GM23338 (cell line): ENCODE measurements around the gene DACH1. TPM values are rescaled to one million over a fixed set of nuclear protein-coding genes. Genes with fewer than 3 reads are reported as not detected.

Experiments
- ATAC-seq: fragments of 200-7000 bp; cut with Tn5 transposase; 3 replicates; pipeline ENCODE4 v1.9.1; 2020
- DNase-seq: peaks from one replicate; pipeline ENCODE4 v3.0.0-alpha.2; 2015; ENCODE audit warnings: low spot score
- H2AFZ ChIP-seq: fragments of 200-600 bp; sonication (generic); 2 replicates; pipeline ENCODE4 v1.8.0; 2016; ENCODE audit warnings: antibody characterized with exemption, mild to moderate bottlenecking, moderate library complexity
- H3F3A ChIP-seq: fragments of 200-600 bp; sonication (generic); replicated peaks from 2 replicates; pipeline ENCODE4 v1.8.0; 2017; ENCODE audit warnings: antibody characterized with exemption, mixed run types, low read depth
- H3K27ac ChIP-seq: fragments of 200-600 bp; sonication (generic); 2 replicates; pipeline ENCODE4 v1.6.1; 2016; ENCODE audit warnings: low read depth
- H3K27me3 ChIP-seq: fragments of 200-600 bp; sonication (generic); 2 replicates; pipeline ENCODE4 v1.8.0; 2016; ENCODE audit warnings: mild to moderate bottlenecking, mixed run types, moderate library complexity; ENCODE audit not compliant: insufficient read depth
- H3K36me3 ChIP-seq: fragments of 200-600 bp; sonication (generic); 2 replicates; pipeline ENCODE4 v1.8.0; 2016; ENCODE audit warnings: mild to moderate bottlenecking; ENCODE audit not compliant: insufficient read depth
- H3K4me1 ChIP-seq: fragments of 200-600 bp; sonication (generic); 2 replicates; pipeline ENCODE4 v1.8.0; 2016; ENCODE audit warnings: mild to moderate bottlenecking, moderate library complexity; ENCODE audit not compliant: insufficient read depth
- H3K4me2 ChIP-seq: fragments of 200-600 bp; sonication (generic); 2 replicates; pipeline ENCODE4 v1.7.1; 2017; ENCODE audit warnings: mixed run types
- H3K4me3 ChIP-seq: fragments of 200-600 bp; sonication (generic); 2 replicates; pipeline ENCODE4 v1.6.1; 2016; ENCODE audit warnings: mixed run types
- H3K79me2 ChIP-seq: fragments of 200-600 bp; sonication (generic); replicated peaks from 2 replicates; pipeline ENCODE4 v1.8.0; 2017; ENCODE audit warnings: mild to moderate bottlenecking; ENCODE audit not compliant: insufficient read depth
- H3K9me2 ChIP-seq: fragments of 200-600 bp; sonication (generic); 2 replicates; pipeline ENCODE4 v1.8.0; 2017; ENCODE audit not compliant: insufficient read depth
- H4K20me1 ChIP-seq: fragments of 200-600 bp; sonication (generic); replicated peaks from 2 replicates; pipeline ENCODE4 v1.8.0; 2017; ENCODE audit warnings: mild to moderate bottlenecking; ENCODE audit not compliant: insufficient read depth
- H3K27ac Mint-ChIP-seq: 2 replicates; pipeline ENCODE4 v1.8.0; 2020; ENCODE audit warnings: inconsistent platforms, mild to moderate bottlenecking, moderate library complexity, mixed read lengths
- H3K27me3 Mint-ChIP-seq: 3 replicates; pipeline ENCODE4 v1.8.0; 2022; ENCODE audit warnings: low read depth, mild to moderate bottlenecking, moderate library complexity, mixed read lengths, inconsistent platforms; ENCODE audit not compliant: insufficient read depth, poor library complexity
- H3K36me3 Mint-ChIP-seq: 3 replicates; pipeline ENCODE4 v1.8.0; 2021; ENCODE audit warnings: low read depth, mild to moderate bottlenecking, inconsistent platforms, moderate library complexity, mixed read lengths
- H3K4me1 Mint-ChIP-seq: 3 replicates; pipeline ENCODE4 v1.8.0; 2020; ENCODE audit warnings: mild to moderate bottlenecking, inconsistent platforms, mixed read lengths
- H3K4me3 Mint-ChIP-seq: 3 replicates; pipeline ENCODE4 v1.8.0; 2021; ENCODE audit warnings: moderate library complexity, mild to moderate bottlenecking, inconsistent platforms, mixed read lengths
- H3K9me3 Mint-ChIP-seq: 3 replicates; pipeline ENCODE4 v1.8.0; 2020; ENCODE audit warnings: moderate library complexity, mild to moderate bottlenecking, inconsistent platforms, mixed read lengths
- EZH2phosphoT487 ChIP-seq: fragments of 200-600 bp; sonication (generic); IDR thresholded peaks from one replicate; pipeline ENCODE4 v1.8.1; 2018; ENCODE audit warnings: antibody characterized with exemption; ENCODE audit not compliant: unreplicated experiment
- JUNB ChIP-seq: IDR thresholded peaks from one replicate; pipeline ENCODE4 v1.6.1; 2016; ENCODE audit warnings: antibody characterized with exemption; ENCODE audit not compliant: unreplicated experiment
- REST ChIP-seq: IDR thresholded peaks from one replicate; pipeline ENCODE4 v1.6.1; 2018; ENCODE audit warnings: antibody characterized with exemption; ENCODE audit not compliant: unreplicated experiment
- ZNF462 ChIP-seq: fragments of 250-450 bp; sonication (Bioruptor Pico); IDR thresholded peaks from 2 replicates; pipeline ENCODE4 v1.5.0; 2020; ENCODE audit warnings: mild to moderate bottlenecking, moderate library complexity
- polyA plus RNA-seq: library from polyadenylated mRNA; unstranded; fragments of >200 nt; fragmentation: Nextera tagmentation; extraction: Ambion mirVana; gene quantifications from 2 replicates; pipeline ENCODE4 v1.2.1, GENCODE V29; 2016
- total RNA-seq: library from RNA; depleted of rRNA; stranded (reverse); fragments of >200 nt; shearing (Covaris generic); gene quantifications from 2 replicates; pipeline ENCODE4 v1.2.3, GENCODE V29; 2014
- TF ChIP-seq, protein P1 (sequence below): IDR thresholded peaks from 2 replicates; pipeline ENCODE4 v1.6.1; 2016; ENCODE audit warnings: antibody characterized with exemption
- TF ChIP-seq, protein P2 (sequence below), 2 experiments: fragments of 200-600 bp in 1 of 2; sonication (generic) in 1 of 2; conservative IDR thresholded peaks; 2 replicates each; pipeline versions ENCODE4 v1.5.1 to v1.6.1; 2016 to 2017; ENCODE audit warnings: antibody characterized with exemption in 2 of 2, low read depth in 2 of 2, mild to moderate bottlenecking in 2 of 2, moderate library complexity in 1 of 2

DACH1 gene
- total and polyA plus RNA-seq, 2 experiments from 2014 or later: 0.45 to 0.57 TPM

DNA sequence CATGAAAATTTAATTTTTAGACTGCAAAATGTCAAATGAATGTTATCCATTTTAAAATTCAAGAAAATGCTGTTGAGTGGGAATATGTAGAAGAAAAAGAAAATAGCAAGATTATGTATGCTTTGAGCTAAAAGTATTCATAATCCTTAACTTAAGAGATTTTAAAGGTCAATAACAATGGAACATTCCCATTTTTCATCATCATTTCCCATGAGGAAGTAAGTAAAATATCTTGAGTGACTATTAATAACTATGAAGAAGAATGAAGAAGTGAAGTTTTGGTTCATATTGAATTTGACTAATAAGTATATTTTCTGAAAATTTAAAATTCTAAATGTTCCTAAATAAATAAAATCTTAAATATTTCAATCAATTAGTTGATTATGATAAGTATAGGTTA lies 273.4 kb downstream of the DACH1 start:
- Histone ChIP-seq H3K36me3 (no peaks in the 10 kb centered on the region), H2AFZ (no peak overlapping the region), H3F3A (no peaks in the 10 kb centered on the region), H4K20me1 (no peaks in the 10 kb centered on the region), H3K27ac (no peak overlapping the region), H3K4me1 (no peaks in the 10 kb centered on the region), H3K9me2 (no peaks in the 10 kb centered on the region), H3K79me2 (no peaks in the 10 kb centered on the region), H3K4me3 (no peak overlapping the region), H3K4me2 (no peak overlapping the region), H3K27me3 (no peaks in the 10 kb centered on the region)
- H3K27me3 Mint-ChIP-seq: peaks cover 2% of the 10 kb centered on the region
- no peaks in the 10 kb centered on the region for H3K4me1 Mint-ChIP-seq
- ATAC-seq: no peak
- no peak for DNase-seq
- H3K36me3 Mint-ChIP-seq: no peaks in the 10 kb centered on the region
- TF ChIP-seq, protein P1, sequence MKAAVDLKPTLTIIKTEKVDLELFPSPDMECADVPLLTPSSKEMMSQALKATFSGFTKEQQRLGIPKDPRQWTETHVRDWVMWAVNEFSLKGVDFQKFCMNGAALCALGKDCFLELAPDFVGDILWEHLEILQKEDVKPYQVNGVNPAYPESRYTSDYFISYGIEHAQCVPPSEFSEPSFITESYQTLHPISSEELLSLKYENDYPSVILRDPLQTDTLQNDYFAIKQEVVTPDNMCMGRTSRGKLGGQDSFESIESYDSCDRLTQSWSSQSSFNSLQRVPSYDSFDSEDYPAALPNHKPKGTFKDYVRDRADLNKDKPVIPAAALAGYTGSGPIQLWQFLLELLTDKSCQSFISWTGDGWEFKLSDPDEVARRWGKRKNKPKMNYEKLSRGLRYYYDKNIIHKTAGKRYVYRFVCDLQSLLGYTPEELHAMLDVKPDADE: no peak
- H3K4me3 Mint-ChIP-seq: no peak overlapping the region
- H3K9me3 Mint-ChIP-seq: no peaks in the 10 kb centered on the region
- H3K27ac Mint-ChIP-seq: no peak overlapping the region

DNA sequence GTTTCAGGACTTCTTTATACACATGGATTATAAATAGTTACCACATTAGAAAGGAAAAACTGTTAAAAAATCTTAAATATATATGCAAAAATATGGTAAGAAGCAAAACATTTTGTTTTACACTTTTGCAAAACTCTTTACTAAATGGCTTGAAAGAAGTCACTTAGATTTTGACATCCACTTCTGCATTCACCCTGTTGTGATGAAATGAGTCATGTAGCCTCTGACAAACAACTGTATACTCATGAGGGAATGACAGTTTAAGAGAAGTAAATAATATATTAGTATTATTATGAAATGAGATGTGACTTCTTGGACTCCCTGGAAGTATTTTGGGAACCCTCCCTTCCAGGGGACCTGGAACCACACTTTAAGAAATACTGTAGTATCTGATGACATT lies 275.6 kb downstream of the DACH1 start:
- H3K4me2 ChIP-seq: no peak overlapping the region
- ATAC-seq (no peak), DNase-seq (no peak)
- H3K36me3 ChIP-seq: no peaks in the 10 kb centered on the region
- no peaks in the 10 kb centered on the region for H3K27me3 ChIP-seq
- Mint-ChIP-seq H3K27me3 (no peaks in the 10 kb centered on the region), H3K27ac (no peak overlapping the region), H3K4me1 (no peaks in the 10 kb centered on the region), H3K36me3 (no peaks in the 10 kb centered on the region), H3K4me3 (no peak overlapping the region), H3K9me3 (no peaks in the 10 kb centered on the region)
- no peak overlapping the region for H3K4me3 ChIP-seq
- H3K4me1 ChIP-seq: no peaks in the 10 kb centered on the region
- H3K27ac ChIP-seq: no peak overlapping the region
- H3K79me2 ChIP-seq: no peaks in the 10 kb centered on the region
- H2AFZ ChIP-seq: no peak overlapping the region
- no peak for TF ChIP-seq REST
- TF ChIP-seq JUNB: no peak
- TF ChIP-seq ZNF462 (CRISPR knock-in tag): no peak
- no peak for TF ChIP-seq EZH2phosphoT487
- TF ChIP-seq, protein P2, sequence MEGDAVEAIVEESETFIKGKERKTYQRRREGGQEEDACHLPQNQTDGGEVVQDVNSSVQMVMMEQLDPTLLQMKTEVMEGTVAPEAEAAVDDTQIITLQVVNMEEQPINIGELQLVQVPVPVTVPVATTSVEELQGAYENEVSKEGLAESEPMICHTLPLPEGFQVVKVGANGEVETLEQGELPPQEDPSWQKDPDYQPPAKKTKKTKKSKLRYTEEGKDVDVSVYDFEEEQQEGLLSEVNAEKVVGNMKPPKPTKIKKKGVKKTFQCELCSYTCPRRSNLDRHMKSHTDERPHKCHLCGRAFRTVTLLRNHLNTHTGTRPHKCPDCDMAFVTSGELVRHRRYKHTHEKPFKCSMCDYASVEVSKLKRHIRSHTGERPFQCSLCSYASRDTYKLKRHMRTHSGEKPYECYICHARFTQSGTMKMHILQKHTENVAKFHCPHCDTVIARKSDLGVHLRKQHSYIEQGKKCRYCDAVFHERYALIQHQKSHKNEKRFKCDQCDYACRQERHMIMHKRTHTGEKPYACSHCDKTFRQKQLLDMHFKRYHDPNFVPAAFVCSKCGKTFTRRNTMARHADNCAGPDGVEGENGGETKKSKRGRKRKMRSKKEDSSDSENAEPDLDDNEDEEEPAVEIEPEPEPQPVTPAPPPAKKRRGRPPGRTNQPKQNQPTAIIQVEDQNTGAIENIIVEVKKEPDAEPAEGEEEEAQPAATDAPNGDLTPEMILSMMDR (conservative IDR thresholded peaks at IDR 0.05; ENCODE audit: low read depth in 2 of 2): no peak
- H4K20me1 ChIP-seq: no peaks in the 10 kb centered on the region
- no peaks in the 10 kb centered on the region for H3K9me2 ChIP-seq
- H3F3A ChIP-seq: no peaks in the 10 kb centered on the region
